SK-N-SH treated with all-trans-retinoic acid at 6 μM for 48 hours (cell line): Measurements from ENCODE around the gene DLG2.
"Not testable (repeated sequence)": the region's sequence is repeated elsewhere in the genome, so short reads cannot be mapped to it uniquely, and the experiment has no call there.

ENCODE experiments used
- ATAC-seq: fragments of 200-7000 bp; cut with Tn5 transposase; 3 replicates; pipeline ENCODE4 v1.9.1; 2020; ENCODE audit warnings: mild to moderate bottlenecking, moderate library complexity
- ARNTL ChIP-seq: fragments of 450-650 bp; formaldehyde crosslinking; IDR thresholded peaks from 2 replicates; pipeline ENCODE4 v1.5.0; 2020; ENCODE audit warnings: low read depth, mild to moderate bottlenecking, moderate library complexity, borderline replicate concordance
- BACH2 ChIP-seq: fragments of 250-450 bp; sonication (Bioruptor Pico); IDR thresholded peaks from 2 replicates; pipeline ENCODE4 v1.9.0; 2021; ENCODE audit warnings: mild to moderate bottlenecking, borderline replicate concordance
- CREB5 ChIP-seq: fragments of 250-450 bp; sonication (Bioruptor Pico); IDR thresholded peaks from 2 replicates; pipeline ENCODE4 v1.5.1; 2020; ENCODE audit warnings: low read depth, mild to moderate bottlenecking, moderate library complexity
- CSDC2 ChIP-seq: fragments of 250-450 bp; sonication (Bioruptor Pico); IDR thresholded peaks from 2 replicates; pipeline ENCODE4 v1.5.0; 2020; ENCODE audit warnings: mild to moderate bottlenecking, moderate library complexity
- CSRNP3 ChIP-seq: fragments of 250-450 bp; sonication (Bioruptor Pico); IDR thresholded peaks from 2 replicates; pipeline ENCODE4 v1.5.1; 2021; ENCODE audit warnings: mild to moderate bottlenecking, moderate library complexity
- GLIS3 ChIP-seq: fragments of 250-450 bp; sonication (Bioruptor Pico); IDR thresholded peaks from 2 replicates; pipeline ENCODE4 v1.5.0; 2020; ENCODE audit warnings: mild to moderate bottlenecking, moderate library complexity
- ISL1 ChIP-seq: fragments of 250-450 bp; sonication (Bioruptor Pico); IDR thresholded peaks from 2 replicates; pipeline ENCODE4 v2.1.2; 2022; ENCODE audit warnings: mild to moderate bottlenecking, moderate library complexity
- OSR1 ChIP-seq: fragments of 250-450 bp; sonication (Bioruptor Pico); IDR thresholded peaks from 2 replicates; pipeline ENCODE4 v1.8.0; 2022; ENCODE audit warnings: moderate library complexity, mild to moderate bottlenecking, inconsistent platforms
- PATZ1 ChIP-seq: fragments of 250-450 bp; sonication (Bioruptor Pico); IDR thresholded peaks from 2 replicates; pipeline ENCODE4 v1.8.0; 2020; ENCODE audit warnings: mild to moderate bottlenecking, moderate library complexity, borderline replicate concordance
- POU6F1 ChIP-seq: fragments of 250-450 bp; sonication (Bioruptor Pico); IDR thresholded peaks from 2 replicates; pipeline ENCODE4 v1.8.0; 2021; ENCODE audit warnings: low read depth, mild to moderate bottlenecking, moderate library complexity, borderline replicate concordance
- PPARA ChIP-seq: fragments of 250-450 bp; sonication (Bioruptor Pico); IDR thresholded peaks from 2 replicates; pipeline ENCODE4 v1.5.0; 2020; ENCODE audit warnings: mild to moderate bottlenecking, borderline replicate concordance
- RARB ChIP-seq: fragments of 250-450 bp; sonication (Bioruptor Pico); IDR thresholded peaks from 2 replicates; pipeline ENCODE4 v1.8.0; 2021; ENCODE audit warnings: mild to moderate bottlenecking, moderate library complexity
- SNAI2 ChIP-seq: fragments of 250-450 bp; sonication (Bioruptor Pico); IDR thresholded peaks from 2 replicates; pipeline ENCODE4 v1.5.0; 2020; ENCODE audit warnings: mild to moderate bottlenecking, moderate library complexity
- TCF4 ChIP-seq: fragments of 250-450 bp; sonication (Bioruptor Pico); IDR thresholded peaks from 2 replicates; pipeline ENCODE4 v1.8.0; 2021; ENCODE audit warnings: mild to moderate bottlenecking, moderate library complexity, borderline replicate concordance
- TOX ChIP-seq: fragments of 250-450 bp; sonication (Bioruptor Pico); IDR thresholded peaks from 2 replicates; pipeline ENCODE4 v1.8.0; 2021; ENCODE audit warnings: mild to moderate bottlenecking, moderate library complexity, borderline replicate concordance
- TSHZ2 ChIP-seq: fragments of 250-450 bp; sonication (Bioruptor Pico); IDR thresholded peaks from 2 replicates; pipeline ENCODE4 v1.5.0; 2020; ENCODE audit warnings: mild to moderate bottlenecking, moderate library complexity
- ZC3H10 ChIP-seq: fragments of 250-450 bp; sonication (Bioruptor Pico); IDR thresholded peaks from 2 replicates; pipeline ENCODE4 v1.5.1; 2021; ENCODE audit warnings: mild to moderate bottlenecking, moderate library complexity
- ZFP3 ChIP-seq: fragments of 250-450 bp; sonication (Bioruptor Pico); IDR thresholded peaks from 2 replicates; pipeline ENCODE4 v1.5.0; 2020; ENCODE audit warnings: mild to moderate bottlenecking, moderate library complexity
- ZFP30 ChIP-seq: fragments of 450-650 bp; formaldehyde crosslinking; IDR thresholded peaks from 2 replicates; pipeline ENCODE4 v1.5.0; 2022; ENCODE audit warnings: mild to moderate bottlenecking, moderate library complexity
- ZNF565 ChIP-seq: fragments of 450-650 bp; formaldehyde crosslinking; conservative IDR thresholded peaks from 2 replicates; pipeline ENCODE4 v1.5.0; 2020; ENCODE audit warnings: low read depth, mild to moderate bottlenecking, moderate library complexity
- ZNF70 ChIP-seq: fragments of 450-650 bp; formaldehyde crosslinking; IDR thresholded peaks from 2 replicates; pipeline ENCODE4 v1.5.0; 2020; ENCODE audit warnings: mild to moderate bottlenecking, moderate library complexity
- ZNF8 ChIP-seq: fragments of 450-650 bp; formaldehyde crosslinking; IDR thresholded peaks from 2 replicates; pipeline ENCODE4 v1.5.0; 2020; ENCODE audit warnings: mild to moderate bottlenecking, moderate library complexity

The DLG2 gene

GRCh38 chr11:83449338-83449913 is 2177.7 kb downstream of the DLG2 start:
- TF ChIP-seq ZNF565 (CRISPR knock-in tag) (no peak), ZFP3 (no peak), OSR1 (CRISPR knock-in tag) (no peak), ISL1 (no peak), ZFP30 (no peak)
- ATAC-seq = no peak

- TF ChIP-seq TOX (CRISPR knock-in tag) = no peak
- no peak for TF ChIP-seq OSR1 (CRISPR knock-in tag)
- no peak for TF ChIP-seq PATZ1 (CRISPR knock-in tag)
- no peak for TF ChIP-seq TCF4
- TF ChIP-seq TSHZ2 (CRISPR knock-in tag) = no peak
- TF ChIP-seq SNAI2 (CRISPR knock-in tag) = no peak
- no peak for TF ChIP-seq ARNTL (CRISPR knock-in tag)
- no peak for TF ChIP-seq CSDC2 (CRISPR knock-in tag)
- TF ChIP-seq ZNF70 (CRISPR knock-in tag) = no peak
- no peak for TF ChIP-seq ZC3H10
- no peak for TF ChIP-seq ZNF8 (CRISPR knock-in tag)
- TF ChIP-seq ZFP3 = no peak
- TF ChIP-seq POU6F1 (CRISPR knock-in tag) = no peak
- TF ChIP-seq CREB5 (CRISPR knock-in tag) = no peak
- TF ChIP-seq RARB = no peak
- TF ChIP-seq CSRNP3 (CRISPR knock-in tag) = no peak
- no peak for TF ChIP-seq GLIS3 (CRISPR knock-in tag)
- no peak for TF ChIP-seq PPARA (CRISPR knock-in tag)
- no peak for TF ChIP-seq BACH2 (CRISPR knock-in tag)
- TF ChIP-seq ZFP30 = no peak
- ATAC-seq = no peak
These were observed 2178.5 kb downstream of the DLG2 start for GRCh38 chr11:83448686-83449085.

- ATAC-seq = not testable (repeated sequence)
These were observed 2183.3 kb downstream of the DLG2 start for GRCh38 chr11:83443880-83444279.
